Posterior cingulate gyrus (tissue), 11 donors: ENCODE data around the gene SPATA17.
A peak's percentile ranks its signal among the peaks of the same experiment; 100 is the strongest.

Source experiments
- DNase-seq, 10 donors: peaks; one replicate each; pipeline versions ENCODE4 v3.0.0 to v3.0.0-alpha.2; 2020 to 2021; ENCODE audit warnings: mixed read lengths in 3 of 10
- intact Hi-C: fragments of 100-400 bp; cut with DNase I; formaldehyde crosslinking; loops from one replicate; pipeline ENCODE4 v1.15.1; 2023

The SPATA17 gene

GRCh38 chr1:217910203-217910602 is 279.1 kb downstream of the SPATA17 start:
- no peak for DNase-seq
- intact Hi-C loops, result no loop called here

GRCh38 chr1:217910791-217911320 is 279.7 kb downstream of the SPATA17 start:
- intact Hi-C loops, result no loop called here
- DNase-seq, result no peak

GRCh38 chr1:217911908-217912307 is 280.8 kb downstream of the SPATA17 start:
- DNase-seq, result peak in 2 of 10 donors; percentile 21 to 86
- intact Hi-C loops, result no loop called here

- no peak for DNase-seq
- intact Hi-C loops, result no loop called here
Measured at GRCh38 chr1:217917281-217917887, 286.2 kb downstream of the SPATA17 start.

- intact Hi-C loops, result no loop called here
- peak in 7 of 10 donors; percentile 17 to 87 (median 38) for DNase-seq
Measured at GRCh38 chr1:217919683-217920388, 288.7 kb downstream of the SPATA17 start.
